ENCODE measurements around the gene TUBGCP6.

The TUBGCP6 gene

GRCh38 chr22:50184004-50184901 lies 60.6 kb downstream of the TUBGCP6 start:
- TF ChIP-seq TAF1 (IDR thresholded peaks at IDR 0.05; ENCODE audit: borderline replicate concordance, insufficient read depth, low read length) (no peak), FOXP2 (optimal IDR thresholded peaks at IDR 0.05; ENCODE audit: borderline replicate concordance, extremely low read depth, extremely low read length, insufficient read depth) (no peak)

GRCh38 chr22:50183141-50183971 lies 61.5 kb downstream of the TUBGCP6 start:
- TF ChIP-seq FOXP2 (optimal IDR thresholded peaks at IDR 0.05; ENCODE audit: borderline replicate concordance, extremely low read depth, extremely low read length, insufficient read depth) (no peak), TAF1 (IDR thresholded peaks at IDR 0.05; ENCODE audit: borderline replicate concordance, insufficient read depth, low read length) (no peak), POLR2AphosphoS5 (IDR thresholded peaks at IDR 0.05; ENCODE audit: low read depth, low read length) (no peak), SIN3A (IDR thresholded peaks at IDR 0.05; ENCODE audit: borderline replicate concordance, insufficient read depth, low read length) (no peak), REST (IDR thresholded peaks at IDR 0.05; ENCODE audit: insufficient read depth in 1 of 2, low read depth in 2 of 2, low read length in 2 of 2) (no peak)

- no peak for TF ChIP-seq REST (IDR thresholded peaks at IDR 0.05; ENCODE audit: insufficient read depth in 1 of 2, low read depth in 2 of 2, low read length in 2 of 2)
- TF ChIP-seq TAF1 (IDR thresholded peaks at IDR 0.05; ENCODE audit: borderline replicate concordance, insufficient read depth, low read length) = no peak
- TF ChIP-seq FOXP2 (optimal IDR thresholded peaks at IDR 0.05; ENCODE audit: borderline replicate concordance, extremely low read depth, extremely low read length, insufficient read depth) = no peak
- no peak for TF ChIP-seq POLR2AphosphoS5 (IDR thresholded peaks at IDR 0.05; ENCODE audit: low read depth, low read length)
These were observed 62.4 kb downstream of the TUBGCP6 start for GRCh38 chr22:50182176-50183081.

GRCh38 chr22:50180727-50181521 lies 63.9 kb downstream of the TUBGCP6 start:
- TF ChIP-seq SIN3A (IDR thresholded peaks at IDR 0.05; ENCODE audit: borderline replicate concordance, insufficient read depth, low read length) (no peak), FOXP2 (optimal IDR thresholded peaks at IDR 0.05; ENCODE audit: borderline replicate concordance, extremely low read depth, extremely low read length, insufficient read depth) (no peak), TAF1 (IDR thresholded peaks at IDR 0.05; ENCODE audit: borderline replicate concordance, insufficient read depth, low read length) (no peak), POLR2AphosphoS5 (IDR thresholded peaks at IDR 0.05; ENCODE audit: low read depth, low read length) (no peak), REST (IDR thresholded peaks at IDR 0.05; ENCODE audit: insufficient read depth in 1 of 2, low read depth in 2 of 2, low read length in 2 of 2) (no peak)
